Measurements from ENCODE around the gene ADD1. TPM values are rescaled to one million over a fixed set of nuclear protein-coding genes. Genes with fewer than 3 reads are reported as not detected.

Gene ADD1
- total and polyA plus RNA-seq, 4 experiments from 2014 or later: 159 to 293 (median 230) TPM

DNA sequence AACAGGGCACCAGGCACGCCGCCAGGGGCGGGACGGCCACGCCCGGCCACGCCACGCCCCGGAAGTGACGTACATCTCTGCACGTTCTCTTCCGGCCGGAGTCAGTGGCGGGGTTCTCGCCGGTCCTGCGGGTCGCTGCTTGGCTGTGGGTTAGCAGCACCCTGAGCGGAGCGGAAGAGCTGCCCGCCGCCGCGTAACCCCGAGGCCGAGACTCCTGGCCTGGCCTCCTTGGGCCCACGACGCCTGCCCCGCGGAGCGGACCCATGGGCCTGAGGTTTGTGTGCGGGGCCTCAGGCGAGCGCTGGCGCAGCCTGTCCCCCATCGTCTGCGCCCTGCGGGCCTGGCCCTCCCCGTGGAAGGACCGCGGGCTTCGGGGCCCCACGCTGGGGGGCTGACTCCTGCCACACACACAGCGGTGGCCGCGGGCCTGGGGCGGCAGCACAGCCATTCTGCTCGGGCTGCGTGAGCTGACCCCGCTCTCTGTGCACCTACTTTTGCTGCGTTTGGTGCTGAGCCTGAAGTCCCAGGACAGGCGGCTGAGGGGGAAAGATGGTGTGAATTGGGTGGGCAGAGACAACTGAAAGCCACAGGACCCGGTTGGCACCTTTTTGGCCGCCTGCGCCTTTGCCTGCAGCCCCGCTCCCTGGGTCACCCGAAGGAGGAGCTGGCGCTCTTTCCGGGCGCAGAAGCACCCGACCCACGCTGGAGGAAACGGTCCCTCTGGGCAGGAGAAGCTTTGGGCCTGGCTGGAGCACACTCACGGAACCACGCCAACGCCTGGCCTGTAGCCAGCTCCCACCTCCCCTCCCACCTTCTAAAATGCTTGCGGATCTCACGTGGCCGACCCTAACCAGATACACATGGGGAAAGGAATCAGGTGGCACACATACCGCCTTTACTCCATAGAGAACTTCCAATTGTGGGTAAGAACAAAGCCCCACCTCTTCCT, 91.4 kb downstream of the ADD1 start:
- peak overlapping the region; percentile 88 to 92 (median 89) for H3K4me3 Mint-ChIP-seq
- H3K4me3 ChIP-seq (ENCODE audit: low read length in 2 of 2): peak overlapping the region; percentile 91 to 92
- intact Hi-C loops (cut with micrococcal nuclease): loop anchor here (1.0 to 10.0 kb wide), 6 partner anchors 20 to 518 kb away; partner anchors contain the start of genes ADD1, CFAP99, FAM193A and GRK4
- ChIA-PET POLR2A (ENCODE audit: partially characterized antibody) (interaction anchor here (0.7 to 5.4 kb wide), 28 partner anchors 8 to 523 kb away, joined by 3 to 82 read pairs (median 4); partner anchors contain the start of genes FAM193A, GRK4, NOP14 and TNIP2), CTCF (ENCODE audit: partially characterized antibody) (interaction anchor here (0.9 to 1.8 kb wide), 10 partner anchors 12 to 207 kb away, joined by 3 to 9 read pairs (median 4); partner anchors contain the start of genes GRK4 and NOP14)
- peak overlapping the region; percentile 91 to 99 (median 95) for H3K27ac Mint-ChIP-seq
- H3K27me3 Mint-ChIP-seq: no peaks in the 10 kb centered on the region
- peaks cover 56% of the 10 kb centered on the region for H3K4me1 ChIP-seq (ENCODE audit: insufficient read depth, low read length)
- peaks cover 35 to 62% (median 45%) of the 10 kb centered on the region in 4 donors for H3K4me1 Mint-ChIP-seq
- peaks cover 9 to 50% of the 10 kb centered on the region in 2 donors for H3K36me3 Mint-ChIP-seq
- H3K27me3 ChIP-seq (ENCODE audit: insufficient read depth, low read length): no peaks in the 10 kb centered on the region
- H3K9me3 Mint-ChIP-seq: no peaks in the 10 kb centered on the region
- no peaks in the 10 kb centered on the region for H3K9me3 ChIP-seq (ENCODE audit: control insufficient read depth in 1 of 2, low read length in 2 of 2)
- peak overlapping the region; percentile 97 for H3K27ac ChIP-seq (ENCODE audit: low read depth, low read length)
- peaks cover 22% of the 10 kb centered on the region for H3K36me3 ChIP-seq (ENCODE audit: insufficient read depth, low read length)
- DNase-seq: peak; percentile 91 to 96 (median 94)

DNA sequence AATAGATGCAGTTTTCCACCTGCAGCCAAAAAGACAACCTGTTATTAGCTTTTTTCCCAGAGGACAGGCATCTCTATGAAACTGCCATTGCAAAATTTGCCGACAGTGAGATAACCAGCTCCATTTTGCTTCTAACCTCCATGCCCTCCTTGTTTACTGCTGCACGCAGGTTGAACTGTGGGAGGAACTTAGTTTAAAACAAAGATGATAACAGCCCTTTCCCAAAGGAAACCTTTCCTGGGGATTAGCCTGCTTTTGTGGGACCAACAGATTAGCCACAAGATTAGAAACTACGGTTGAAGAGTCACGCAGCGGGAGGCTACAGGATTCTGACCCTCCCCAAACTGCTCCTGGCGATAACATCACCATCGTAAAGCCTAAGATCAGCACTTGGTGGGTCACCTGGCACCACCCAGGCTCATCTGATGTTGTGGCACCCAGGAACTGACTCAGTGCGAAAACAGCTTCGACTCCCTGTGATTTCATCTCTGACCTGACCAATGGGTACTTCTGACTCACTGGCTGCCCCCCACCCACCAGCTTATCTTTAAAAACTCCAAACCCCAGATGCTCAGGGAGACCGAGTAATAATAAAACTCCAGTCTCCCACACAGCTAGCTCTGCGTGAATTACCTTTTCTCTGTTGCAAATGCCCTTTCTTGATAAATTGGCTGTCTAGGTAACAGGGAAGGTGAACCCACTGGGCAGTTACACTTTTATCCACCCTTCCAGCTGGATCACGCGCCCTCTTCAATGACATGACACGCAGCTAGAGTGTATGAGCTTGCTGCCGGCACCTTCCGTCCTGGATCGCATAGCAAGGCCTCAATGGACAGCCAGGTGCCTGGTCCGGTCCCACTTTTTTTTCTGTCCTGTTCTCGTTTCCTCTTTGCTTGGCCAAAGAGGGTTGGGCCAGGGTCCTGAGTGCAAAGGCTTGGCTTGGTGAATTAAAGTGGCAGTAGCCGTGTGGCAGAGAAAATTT, 92.4 kb downstream of the ADD1 start:
- H3K9me3 ChIP-seq (ENCODE audit: control insufficient read depth in 1 of 2, low read length in 2 of 2): no peaks in the 10 kb centered on the region
- H3K27me3 ChIP-seq (ENCODE audit: insufficient read depth, low read length): no peaks in the 10 kb centered on the region
- ChIA-PET POLR2A (ENCODE audit: partially characterized antibody) (interaction anchor here (0.7 to 5.4 kb wide), 28 partner anchors 8 to 524 kb away, joined by 3 to 82 read pairs (median 4); partner anchors contain the start of genes FAM193A, GRK4, NOP14 and TNIP2), CTCF (ENCODE audit: partially characterized antibody) (interaction anchor here (0.9 to 1.8 kb wide), 11 partner anchors 11 to 208 kb away, joined by 3 to 9 read pairs (median 3); partner anchors contain the start of genes GRK4 and NOP14)
- peak overlapping the region; percentile 90 to 99 (median 95) for H3K27ac Mint-ChIP-seq
- H3K4me1 ChIP-seq (ENCODE audit: insufficient read depth, low read length): peaks cover 56% of the 10 kb centered on the region
- no peaks in the 10 kb centered on the region for H3K27me3 Mint-ChIP-seq
- peak overlapping the region; percentile 91 to 92 for H3K4me3 ChIP-seq (ENCODE audit: low read length in 2 of 2)
- H3K4me1 Mint-ChIP-seq: peaks cover 36 to 66% (median 45%) of the 10 kb centered on the region in 4 donors
- intact Hi-C loops (cut with micrococcal nuclease): loop anchor here (2.0 to 10.0 kb wide), 2 partner anchors 19 to 401 kb away; partner anchors contain the start of gene FAM193A
- peaks cover 25% of the 10 kb centered on the region for H3K36me3 ChIP-seq (ENCODE audit: insufficient read depth, low read length)
- peaks cover 17 to 55% of the 10 kb centered on the region in 2 donors for H3K36me3 Mint-ChIP-seq
- H3K9me3 Mint-ChIP-seq: no peaks in the 10 kb centered on the region
- peak in 4 of 5 donors; percentile 33 to 90 (median 44) for DNase-seq
- H3K4me3 Mint-ChIP-seq: peak overlapping the region; percentile 88 to 92 (median 89)
- peak overlapping the region; percentile 97 for H3K27ac ChIP-seq (ENCODE audit: low read depth, low read length)

DNA sequence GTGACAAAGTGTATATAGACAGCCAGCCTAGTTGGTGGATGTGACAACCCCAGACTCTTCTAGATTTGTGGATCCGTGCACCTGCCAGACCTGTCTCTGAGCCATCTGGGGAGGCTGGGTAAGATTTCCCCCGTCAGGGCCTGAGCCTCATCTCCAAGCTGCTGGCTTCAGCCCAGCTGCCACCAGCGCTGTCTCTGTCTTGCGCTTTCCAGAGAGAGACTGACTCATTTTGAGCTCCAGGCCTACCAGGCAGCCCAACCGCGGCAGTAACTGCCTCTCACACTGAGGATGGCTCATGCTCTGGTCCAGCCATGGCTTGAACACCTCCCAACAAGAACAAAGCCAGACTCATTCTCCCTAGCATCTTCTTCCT, 93.1 kb downstream of the ADD1 start:
- DNase-seq: peak in 1 of 5 donors; percentile 78
- Mint-ChIP-seq H3K4me1 (peaks cover 34 to 59% (median 42%) of the 10 kb centered on the region in 4 donors), H3K4me3 (peak overlapping the region; percentile 88 to 92 (median 89)), H3K36me3 (peaks cover 17 to 56% of the 10 kb centered on the region in 2 donors), H3K27ac (peak overlapping the region; percentile 90 to 99 (median 95)), H3K27me3 (no peaks in the 10 kb centered on the region), H3K9me3 (no peaks in the 10 kb centered on the region)
- intact Hi-C loops (cut with micrococcal nuclease): loop anchor here (10.0 kb wide), 1 partner anchor 402 kb away; the partner anchor contains the start of gene FAM193A
- Histone ChIP-seq H3K36me3 (ENCODE audit: insufficient read depth, low read length) (peaks cover 32% of the 10 kb centered on the region), H3K4me3 (ENCODE audit: low read length in 2 of 2) (no peak overlapping the region), H3K9me3 (ENCODE audit: control insufficient read depth in 1 of 2, low read length in 2 of 2) (no peaks in the 10 kb centered on the region), H3K27me3 (ENCODE audit: insufficient read depth, low read length) (no peaks in the 10 kb centered on the region), H3K27ac (ENCODE audit: low read depth, low read length) (peak overlapping the region; percentile 97), H3K4me1 (ENCODE audit: insufficient read depth, low read length) (peaks cover 49% of the 10 kb centered on the region)
- CTCF ChIA-PET (ENCODE audit: partially characterized antibody): interaction anchor here (1.2 to 1.8 kb wide), 4 partner anchors 19 to 173 kb away, joined by 3 to 8 read pairs (median 6); no protein-coding TSS in a partner anchor
- POLR2A ChIA-PET (ENCODE audit: partially characterized antibody): interaction anchor here (0.8 to 5.4 kb wide), 11 partner anchors 8 to 173 kb away, joined by 3 to 82 read pairs (median 15); partner anchors contain the start of genes GRK4 and NOP14

DNA sequence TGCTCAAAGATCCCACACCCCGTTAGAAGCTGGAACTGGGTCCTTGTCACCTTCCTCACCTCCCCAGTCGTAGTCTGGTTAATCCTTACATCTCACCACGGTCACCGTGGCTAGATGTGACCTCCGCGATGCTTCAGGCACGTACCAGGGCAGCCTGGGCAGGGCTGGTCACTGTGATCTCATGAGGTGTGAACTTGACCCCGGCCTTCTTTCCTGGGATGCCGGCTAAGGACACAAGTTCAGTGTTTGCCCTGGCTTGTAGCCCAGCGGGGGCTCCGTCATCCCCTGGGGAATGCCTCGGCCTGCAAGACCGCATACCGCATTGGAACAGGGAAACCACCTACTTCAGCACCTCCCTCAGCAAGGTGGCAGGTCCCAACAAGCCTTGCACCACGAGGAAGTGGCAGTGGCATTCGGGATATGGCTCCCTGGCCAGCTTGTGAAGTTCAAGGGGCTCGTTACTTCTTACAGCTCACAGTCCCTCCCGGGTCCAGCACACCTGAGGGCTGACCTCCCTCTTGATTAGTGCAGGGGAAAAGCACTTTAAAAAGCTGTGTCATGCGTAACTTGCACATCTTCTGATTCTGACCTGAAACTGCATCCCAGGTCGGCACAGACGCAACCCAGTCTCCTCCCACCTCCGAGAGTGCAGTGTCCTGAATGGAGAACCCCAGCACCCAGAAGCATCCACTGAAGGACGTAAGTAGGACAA, 93.7 kb downstream of the ADD1 start:
- Histone ChIP-seq H3K36me3 (ENCODE audit: insufficient read depth, low read length) (peaks cover 37% of the 10 kb centered on the region), H3K27ac (ENCODE audit: low read depth, low read length) (peak overlapping the region; percentile 97), H3K4me1 (ENCODE audit: insufficient read depth, low read length) (peaks cover 44% of the 10 kb centered on the region), H3K27me3 (ENCODE audit: insufficient read depth, low read length) (no peaks in the 10 kb centered on the region), H3K9me3 (ENCODE audit: control insufficient read depth in 1 of 2, low read length in 2 of 2) (no peaks in the 10 kb centered on the region), H3K4me3 (ENCODE audit: low read length in 2 of 2) (no peak overlapping the region)
- Mint-ChIP-seq H3K4me1 (peaks cover 29 to 57% (median 39%) of the 10 kb centered on the region in 4 donors), H3K27me3 (no peaks in the 10 kb centered on the region), H3K9me3 (no peaks in the 10 kb centered on the region), H3K36me3 (peaks cover 17 to 57% of the 10 kb centered on the region in 2 donors), H3K4me3 (peak overlapping the region; percentile 66 to 92 (median 89)), H3K27ac (peak overlapping the region; percentile 90 to 99 (median 95))
- POLR2A ChIA-PET (ENCODE audit: partially characterized antibody): interaction anchor here (0.8 to 5.4 kb wide), 9 partner anchors 7 to 174 kb away, joined by 3 to 82 read pairs (median 15); partner anchors contain the start of genes GRK4 and NOP14
- intact Hi-C loops (cut with micrococcal nuclease): loop anchor here (10.0 kb wide), 1 partner anchor 403 kb away; the partner anchor contains the start of gene FAM193A
- peak in 1 of 5 donors; percentile 68 for DNase-seq
- CTCF ChIA-PET (ENCODE audit: partially characterized antibody): interaction anchor here (1.2 to 1.4 kb wide), 2 partner anchors 19 to 24 kb away, joined by 3 to 4 read pairs; no protein-coding TSS in a partner anchor

DNA sequence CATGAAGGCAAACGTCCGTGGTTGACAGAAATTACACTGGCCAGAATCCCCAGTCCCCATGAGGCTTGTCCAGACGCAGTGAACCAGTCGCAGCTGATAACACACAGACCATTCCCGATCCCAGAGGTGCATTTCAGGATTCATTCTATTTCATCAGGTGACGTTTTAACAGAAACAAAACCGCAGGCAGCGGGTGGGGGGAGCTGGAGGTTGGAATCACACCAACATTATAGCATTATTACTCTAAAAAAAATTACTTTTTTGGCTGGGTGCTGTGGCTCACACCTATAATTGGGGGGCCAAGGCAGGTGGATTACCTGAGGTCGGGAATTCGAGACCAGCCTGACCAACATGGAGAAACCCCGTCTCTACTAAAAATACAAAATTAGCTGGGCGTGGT, 94.3 kb downstream of the ADD1 start:
- Histone ChIP-seq H3K27me3 (ENCODE audit: insufficient read depth, low read length) (no peaks in the 10 kb centered on the region), H3K36me3 (ENCODE audit: insufficient read depth, low read length) (peaks cover 43% of the 10 kb centered on the region), H3K4me3 (ENCODE audit: low read length in 2 of 2) (no peak overlapping the region), H3K9me3 (ENCODE audit: control insufficient read depth in 1 of 2, low read length in 2 of 2) (no peaks in the 10 kb centered on the region), H3K4me1 (ENCODE audit: insufficient read depth, low read length) (peaks cover 37% of the 10 kb centered on the region), H3K27ac (ENCODE audit: low read depth, low read length) (peak overlapping the region; percentile 97)
- peaks cover 17 to 59% of the 10 kb centered on the region in 2 donors for H3K36me3 Mint-ChIP-seq
- peaks cover 29 to 54% (median 39%) of the 10 kb centered on the region in 4 donors for H3K4me1 Mint-ChIP-seq
- CTCF ChIA-PET (ENCODE audit: partially characterized antibody): interaction anchor here (1.2 kb wide), 1 partner anchor 18 kb away, joined by 4 read pairs; no protein-coding TSS in a partner anchor
- no peak for DNase-seq
- POLR2A ChIA-PET (ENCODE audit: partially characterized antibody): interaction anchor here (1.4 to 5.4 kb wide), 3 partner anchors 10 to 23 kb away, joined by 5 to 82 read pairs (median 28); partner anchors contain the start of genes GRK4 and NOP14
- intact Hi-C loops (cut with micrococcal nuclease): loop anchor here (10.0 kb wide), 1 partner anchor 403 kb away; the partner anchor contains the start of gene FAM193A
- no peaks in the 10 kb centered on the region for H3K27me3 Mint-ChIP-seq
- H3K9me3 Mint-ChIP-seq: no peaks in the 10 kb centered on the region
- no peak overlapping the region for H3K4me3 Mint-ChIP-seq
- H3K27ac Mint-ChIP-seq: peak overlapping the region in 4 of 7 donors; percentile 27 to 99 (median 73)
